ENCODE results near the gene NR6A1. TPM values are rescaled to one million over a fixed set of nuclear protein-coding genes. Genes with fewer than 3 reads are reported as not detected.

NR6A1 gene
- polyA plus RNA-seq, 2 of the 4 experiments (the other 2 are of a cell fraction): 1.7 to 3.3 TPM

- TF ChIP-seq EHMT2 (IDR thresholded peaks at IDR 0.05; ENCODE audit: low read depth) (no peak), EHF (CRISPR knock-in tag; IDR thresholded peaks at IDR 0.05) (no peak), MAFK (IDR thresholded peaks at IDR 0.05; ENCODE audit: partially characterized antibody) (no peak), PHF8 (IDR thresholded peaks at IDR 0.05; ENCODE audit: borderline replicate concordance, low read depth) (no peak), HDAC2 (IDR thresholded peaks at IDR 0.05) (no peak), HOXA7 (CRISPR knock-in tag; IDR thresholded peaks at IDR 0.05) (no peak), MAZ (IDR thresholded peaks at IDR 0.05; ENCODE audit: borderline replicate concordance, low read depth, low read length) (no peak), BHLHE40 (IDR thresholded peaks at IDR 0.05; ENCODE audit: low read depth, low read length) (no peak), JUN (IDR thresholded peaks at IDR 0.05) (no peak), MYC (IDR thresholded peaks at IDR 0.05; ENCODE audit: borderline replicate concordance, low read length) (no peak)
- TF ChIP-seq, protein P1, sequence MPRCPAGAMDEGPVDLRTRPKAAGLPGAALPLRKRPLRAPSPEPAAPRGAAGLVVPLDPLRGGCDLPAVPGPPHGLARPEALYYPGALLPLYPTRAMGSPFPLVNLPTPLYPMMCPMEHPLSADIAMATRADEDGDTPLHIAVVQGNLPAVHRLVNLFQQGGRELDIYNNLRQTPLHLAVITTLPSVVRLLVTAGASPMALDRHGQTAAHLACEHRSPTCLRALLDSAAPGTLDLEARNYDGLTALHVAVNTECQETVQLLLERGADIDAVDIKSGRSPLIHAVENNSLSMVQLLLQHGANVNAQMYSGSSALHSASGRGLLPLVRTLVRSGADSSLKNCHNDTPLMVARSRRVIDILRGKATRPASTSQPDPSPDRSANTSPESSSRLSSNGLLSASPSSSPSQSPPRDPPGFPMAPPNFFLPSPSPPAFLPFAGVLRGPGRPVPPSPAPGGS (IDR thresholded peaks at IDR 0.05): no peak
- TF ChIP-seq, protein P2, sequence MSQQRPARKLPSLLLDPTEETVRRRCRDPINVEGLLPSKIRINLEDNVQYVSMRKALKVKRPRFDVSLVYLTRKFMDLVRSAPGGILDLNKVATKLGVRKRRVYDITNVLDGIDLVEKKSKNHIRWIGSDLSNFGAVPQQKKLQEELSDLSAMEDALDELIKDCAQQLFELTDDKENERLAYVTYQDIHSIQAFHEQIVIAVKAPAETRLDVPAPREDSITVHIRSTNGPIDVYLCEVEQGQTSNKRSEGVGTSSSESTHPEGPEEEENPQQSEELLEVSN (IDR thresholded peaks at IDR 0.05; ENCODE audit: borderline replicate concordance, low read depth): no peak
- Histone ChIP-seq H3K4me3 (no peak overlapping the region), H3K9me3 (no peaks in the 10 kb centered on the region), H3K4me1 (no peaks in the 10 kb centered on the region), H3K27ac (no peak overlapping the region), H3K4me2 (no peak overlapping the region)
- ATAC-seq (no peak), FAIRE-seq (no peak), DNase-seq (ENCODE audit: low read depth in 1 of 2, low spot score in 1 of 2) (no peak)
- POLR2A ChIA-PET: no interaction called here
- CTCF ChIA-PET: interaction anchor here (3.0 kb wide), 1 partner anchor 10 kb away, joined by 16 read pairs; no protein-coding TSS in a partner anchor
These were observed 229.3 kb downstream of the NR6A1 start for GRCh38 chr9:124541824-124542223.

GRCh38 chr9:124537926-124538325, 233.2 kb downstream of the NR6A1 start:
- no peak for TF ChIP-seq CTCF (IDR thresholded peaks at IDR 0.05)
- TF ChIP-seq, protein P3, sequence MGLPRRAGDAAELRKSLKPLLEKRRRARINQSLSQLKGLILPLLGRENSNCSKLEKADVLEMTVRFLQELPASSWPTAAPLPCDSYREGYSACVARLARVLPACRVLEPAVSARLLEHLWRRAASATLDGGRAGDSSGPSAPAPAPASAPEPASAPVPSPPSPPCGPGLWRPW (IDR thresholded peaks at IDR 0.05): no peak
- TF ChIP-seq SREBF2 (IDR thresholded peaks at IDR 0.05): no peak
- TF ChIP-seq RCOR1 (IDR thresholded peaks at IDR 0.05; ENCODE audit: low read depth, low read length): no peak
- TF ChIP-seq CHD4 (IDR thresholded peaks at IDR 0.05; ENCODE audit: borderline replicate concordance): no peak
- TF ChIP-seq MAX (IDR thresholded peaks at IDR 0.05): no peak
- TF ChIP-seq KDM1A (IDR thresholded peaks at IDR 0.05; ENCODE audit: low read depth): no peak
- TF ChIP-seq ZNF302 (CRISPR knock-in tag; IDR thresholded peaks at IDR 0.05): no peak
- no peak for TF ChIP-seq FOSL2 (IDR thresholded peaks at IDR 0.05)
- TF ChIP-seq FOSL2 (CRISPR knock-in tag; IDR thresholded peaks at IDR 0.05): no peak
- TF ChIP-seq MYC (IDR thresholded peaks at IDR 0.05; ENCODE audit: borderline replicate concordance, low read length): no peak
- TF ChIP-seq CHD2 (IDR thresholded peaks at IDR 0.05; ENCODE audit: low read length, partially characterized antibody): no peak
- no peak for TF ChIP-seq ATOH8 (CRISPR knock-in tag; IDR thresholded peaks at IDR 0.05; ENCODE audit: low read depth)
- TF ChIP-seq TP53 (CRISPR knock-in tag; IDR thresholded peaks at IDR 0.05): no peak
- Histone ChIP-seq H3K9me3 (no peaks in the 10 kb centered on the region), H3K4me2 (no peak overlapping the region), H3K27ac (no peak overlapping the region), H3K4me3 (no peak overlapping the region), H3K4me1 (no peaks in the 10 kb centered on the region)
- FAIRE-seq (no peak), ATAC-seq (no peak), DNase-seq (ENCODE audit: low read depth in 1 of 2, low spot score in 1 of 2) (no peak)
- POLR2A ChIA-PET: no interaction called here
- WGBS (ENCODE audit: missing lambda C conversion rate): 89% methylated on average over 8 of the region's 8 CpGs
- CTCF ChIA-PET: interaction anchor here (1.1 to 7.1 kb wide), 9 partner anchors 11 to 173 kb away, joined by 3 to 122 read pairs (median 13); partner anchors contain the start of gene PSMB7

All from A549 (cell line).